ENCODE measurements around the gene MBD2.

Gene MBD2

DNA sequence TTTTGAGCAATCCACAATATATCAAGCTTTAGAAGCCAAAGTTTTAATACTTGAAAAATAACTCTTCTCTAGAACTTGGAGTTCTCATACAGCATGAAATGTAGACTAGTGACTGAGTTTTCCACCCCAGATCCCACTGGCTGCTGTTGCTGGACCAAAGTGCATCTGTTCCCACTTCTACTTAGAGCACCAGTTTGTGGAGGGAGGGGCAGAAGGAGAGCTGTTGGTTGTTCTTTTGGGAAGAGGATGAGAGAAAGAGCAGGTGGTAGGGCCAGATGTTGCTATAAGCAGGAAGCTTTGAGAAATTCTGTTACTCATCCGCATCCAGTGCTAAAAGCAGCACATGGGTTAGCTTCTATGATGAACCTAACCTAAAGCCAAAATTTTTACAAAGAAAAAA lies 59.0 kb downstream of the MBD2 start (continued):
- TF ChIP-seq, protein P1, sequence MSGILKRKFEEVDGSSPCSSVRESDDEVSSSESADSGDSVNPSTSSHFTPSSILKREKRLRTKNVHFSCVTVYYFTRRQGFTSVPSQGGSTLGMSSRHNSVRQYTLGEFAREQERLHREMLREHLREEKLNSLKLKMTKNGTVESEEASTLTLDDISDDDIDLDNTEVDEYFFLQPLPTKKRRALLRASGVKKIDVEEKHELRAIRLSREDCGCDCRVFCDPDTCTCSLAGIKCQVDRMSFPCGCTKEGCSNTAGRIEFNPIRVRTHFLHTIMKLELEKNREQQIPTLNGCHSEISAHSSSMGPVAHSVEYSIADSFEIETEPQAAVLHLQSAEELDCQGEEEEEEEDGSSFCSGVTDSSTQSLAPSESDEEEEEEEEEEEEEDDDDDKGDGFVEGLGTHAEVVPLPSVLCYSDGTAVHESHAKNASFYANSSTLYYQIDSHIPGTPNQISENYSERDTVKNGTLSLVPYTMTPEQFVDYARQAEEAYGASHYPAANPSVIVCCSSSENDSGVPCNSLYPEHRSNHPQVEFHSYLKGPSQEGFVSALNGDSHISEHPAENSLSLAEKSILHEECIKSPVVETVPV (CRISPR knock-in tag; IDR thresholded peaks at IDR 0.05): no peak
- no peak for TF ChIP-seq ZFP30 (CRISPR knock-in tag; IDR thresholded peaks at IDR 0.05)
- no peak for TF ChIP-seq GLIS3 (CRISPR knock-in tag; IDR thresholded peaks at IDR 0.05)
- no peak for TF ChIP-seq ARNTL (CRISPR knock-in tag; IDR thresholded peaks at IDR 0.05; ENCODE audit: borderline replicate concordance, low read depth)

DNA sequence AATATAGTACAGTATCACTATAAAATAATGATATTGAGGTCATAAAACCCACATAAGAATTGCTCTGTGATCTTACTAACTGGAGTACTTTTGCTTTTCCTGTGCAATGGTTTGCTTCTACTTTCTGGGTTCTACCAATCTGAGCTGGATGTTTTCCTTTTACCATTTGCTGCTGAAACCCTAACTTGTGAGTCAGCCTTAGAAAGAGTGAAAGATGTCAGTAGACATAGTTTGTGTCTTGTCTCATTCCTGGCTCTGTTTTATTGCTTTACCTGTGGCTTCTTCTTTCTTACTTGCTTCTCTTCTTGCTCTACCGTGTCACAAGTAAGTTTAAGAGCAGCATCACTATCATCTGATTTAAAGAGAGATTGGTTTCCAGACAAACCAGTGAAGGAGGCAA lies 61.0 kb downstream of the MBD2 start:
- ATAC-seq: no peak
- TF ChIP-seq ZNF8 (CRISPR knock-in tag; IDR thresholded peaks at IDR 0.05) (no peak), TCF4 (CRISPR knock-in tag; IDR thresholded peaks at IDR 0.05; ENCODE audit: borderline replicate concordance) (no peak), CSDC2 (CRISPR knock-in tag; IDR thresholded peaks at IDR 0.05) (no peak), PATZ1 (CRISPR knock-in tag; IDR thresholded peaks at IDR 0.05; ENCODE audit: borderline replicate concordance) (no peak), ZNF70 (CRISPR knock-in tag; IDR thresholded peaks at IDR 0.05) (no peak)

DNA sequence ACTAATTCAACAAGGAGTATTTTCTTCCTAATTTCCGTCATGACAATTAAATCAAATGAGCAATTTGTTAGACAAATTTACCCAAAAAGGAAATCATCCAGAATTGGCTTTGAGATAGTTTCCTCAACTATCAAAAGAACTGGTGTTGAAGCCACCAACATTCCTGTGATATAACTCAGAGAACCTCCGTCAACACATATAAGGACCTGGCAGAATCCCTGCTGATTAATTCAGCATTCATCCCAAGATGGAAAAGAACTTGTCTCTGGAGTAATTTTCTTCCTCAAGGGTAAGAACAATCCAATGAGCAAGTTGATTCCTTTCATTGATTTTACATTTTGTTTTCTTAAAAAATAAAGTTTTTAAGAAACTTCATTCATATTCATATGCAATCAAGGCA lies 62.0 kb downstream of the MBD2 start:
- ATAC-seq: peak; percentile 51
- TF ChIP-seq ZFP30 (CRISPR knock-in tag; IDR thresholded peaks at IDR 0.05) (no peak), SNAI2 (CRISPR knock-in tag; IDR thresholded peaks at IDR 0.05) (no peak), BACH2 (CRISPR knock-in tag; IDR thresholded peaks at IDR 0.05; ENCODE audit: borderline replicate concordance) (no peak), ZNF8 (CRISPR knock-in tag; IDR thresholded peaks at IDR 0.05) (no peak), POU6F1 (CRISPR knock-in tag; IDR thresholded peaks at IDR 0.05; ENCODE audit: borderline replicate concordance, low read depth) (no peak), TOX (CRISPR knock-in tag; IDR thresholded peaks at IDR 0.05; ENCODE audit: borderline replicate concordance) (no peak), RARB (CRISPR knock-in tag; IDR thresholded peaks at IDR 0.05) (no peak), ESRRG (CRISPR knock-in tag; IDR thresholded peaks at IDR 0.05) (no peak), ISL1 (CRISPR knock-in tag; IDR thresholded peaks at IDR 0.05) (no peak)
- TF ChIP-seq, protein P2, sequence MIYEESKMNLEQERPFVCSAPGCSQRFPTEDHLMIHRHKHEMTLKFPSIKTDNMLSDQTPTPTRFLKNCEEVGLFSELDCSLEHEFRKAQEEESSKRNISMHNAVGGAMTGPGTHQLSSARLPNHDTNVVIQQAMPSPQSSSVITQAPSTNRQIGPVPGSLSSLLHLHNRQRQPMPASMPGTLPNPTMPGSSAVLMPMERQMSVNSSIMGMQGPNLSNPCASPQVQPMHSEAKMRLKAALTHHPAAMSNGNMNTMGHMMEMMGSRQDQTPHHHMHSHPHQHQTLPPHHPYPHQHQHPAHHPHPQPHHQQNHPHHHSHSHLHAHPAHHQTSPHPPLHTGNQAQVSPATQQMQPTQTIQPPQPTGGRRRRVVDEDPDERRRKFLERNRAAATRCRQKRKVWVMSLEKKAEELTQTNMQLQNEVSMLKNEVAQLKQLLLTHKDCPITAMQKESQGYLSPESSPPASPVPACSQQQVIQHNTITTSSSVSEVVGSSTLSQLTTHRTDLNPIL (CRISPR knock-in tag; IDR thresholded peaks at IDR 0.05; ENCODE audit: low read depth): no peak
- TF ChIP-seq, protein P3, sequence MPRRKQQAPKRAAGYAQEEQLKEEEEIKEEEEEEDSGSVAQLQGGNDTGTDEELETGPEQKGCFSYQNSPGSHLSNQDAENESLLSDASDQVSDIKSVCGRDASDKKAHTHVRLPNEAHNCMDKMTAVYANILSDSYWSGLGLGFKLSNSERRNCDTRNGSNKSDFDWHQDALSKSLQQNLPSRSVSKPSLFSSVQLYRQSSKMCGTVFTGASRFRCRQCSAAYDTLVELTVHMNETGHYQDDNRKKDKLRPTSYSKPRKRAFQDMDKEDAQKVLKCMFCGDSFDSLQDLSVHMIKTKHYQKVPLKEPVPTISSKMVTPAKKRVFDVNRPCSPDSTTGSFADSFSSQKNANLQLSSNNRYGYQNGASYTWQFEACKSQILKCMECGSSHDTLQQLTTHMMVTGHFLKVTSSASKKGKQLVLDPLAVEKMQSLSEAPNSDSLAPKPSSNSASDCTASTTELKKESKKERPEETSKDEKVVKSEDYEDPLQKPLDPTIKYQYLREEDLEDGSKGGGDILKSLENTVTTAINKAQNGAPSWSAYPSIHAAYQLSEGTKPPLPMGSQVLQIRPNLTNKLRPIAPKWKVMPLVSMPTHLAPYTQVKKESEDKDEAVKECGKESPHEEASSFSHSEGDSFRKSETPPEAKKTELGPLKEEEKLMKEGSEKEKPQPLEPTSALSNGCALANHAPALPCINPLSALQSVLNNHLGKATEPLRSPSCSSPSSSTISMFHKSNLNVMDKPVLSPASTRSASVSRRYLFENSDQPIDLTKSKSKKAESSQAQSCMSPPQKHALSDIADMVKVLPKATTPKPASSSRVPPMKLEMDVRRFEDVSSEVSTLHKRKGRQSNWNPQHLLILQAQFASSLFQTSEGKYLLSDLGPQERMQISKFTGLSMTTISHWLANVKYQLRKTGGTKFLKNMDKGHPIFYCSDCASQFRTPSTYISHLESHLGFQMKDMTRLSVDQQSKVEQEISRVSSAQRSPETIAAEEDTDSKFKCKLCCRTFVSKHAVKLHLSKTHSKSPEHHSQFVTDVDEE (CRISPR knock-in tag; IDR thresholded peaks at IDR 0.05): no peak

DNA sequence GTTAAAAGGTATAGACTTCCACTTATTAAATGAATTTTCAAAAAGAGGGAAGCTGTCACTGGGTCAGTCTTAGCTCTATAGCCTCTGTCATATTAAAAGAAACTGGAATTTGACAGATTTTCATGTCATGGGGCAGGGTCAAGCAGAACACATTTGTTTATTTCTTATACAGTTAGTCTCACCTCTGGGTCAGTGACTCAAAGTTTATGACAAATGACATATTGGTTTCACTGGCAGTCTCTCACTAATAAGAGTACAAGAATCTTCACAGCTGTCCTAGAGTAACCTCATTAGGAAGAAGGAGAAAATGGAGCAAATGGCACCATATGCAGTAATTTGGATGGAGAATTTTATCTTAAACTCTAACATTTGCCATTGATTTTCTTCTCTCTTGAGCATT lies 63.2 kb downstream of the MBD2 start:
- ATAC-seq: no peak
- no peak for TF ChIP-seq SNAI2 (CRISPR knock-in tag; IDR thresholded peaks at IDR 0.05)
- TF ChIP-seq PATZ1 (CRISPR knock-in tag; IDR thresholded peaks at IDR 0.05; ENCODE audit: borderline replicate concordance): no peak

Data from SK-N-SH treated with all-trans-retinoic acid at 6 μM for 48 hours (cell line).